ENCODE data around the gene VTI1A. TPM values are rescaled to one million over a fixed set of nuclear protein-coding genes. Genes with fewer than 3 reads are reported as not detected.

VTI1A gene
- total and polyA plus RNA-seq, 2 of the 4 experiments (the other 2 are of a cell fraction) = 9.7 to 24.9 TPM

DNA sequence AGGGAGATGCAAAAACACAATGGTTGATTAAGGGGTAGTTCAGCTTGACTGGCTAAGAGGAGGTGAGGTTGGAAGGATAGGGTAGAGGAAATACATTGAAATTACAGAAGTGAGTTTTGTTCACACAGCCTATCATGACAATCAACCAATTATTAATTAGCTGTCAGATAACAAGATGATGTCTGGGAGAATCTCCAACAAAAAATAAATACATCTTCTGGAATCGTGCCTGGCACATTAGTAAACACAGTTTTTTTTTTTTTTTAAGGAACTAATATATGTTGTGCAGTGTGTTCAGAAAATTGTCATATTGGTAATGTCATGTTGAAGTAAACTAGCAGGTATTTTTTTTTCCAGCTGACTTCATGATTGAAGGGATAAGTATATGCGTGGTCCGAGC, 171.8 kb downstream of the VTI1A start:
- H3K27ac ChIP-seq (ENCODE audit: insufficient read depth, low read length) = no peak overlapping the region
- no peak overlapping the region for H3K4me2 ChIP-seq (ENCODE audit: low read depth, low read length)
- H2BK20ac ChIP-seq (ENCODE audit: low read depth, low read length) = no peak overlapping the region
- no peak overlapping the region for H3K23ac ChIP-seq (ENCODE audit: low read depth, low read length)
- no peak overlapping the region for H2AK9ac ChIP-seq (replicated peaks; ENCODE audit: low read depth, low read length, poor library complexity)
- intact Hi-C loops (cut with micrococcal nuclease) (no loop called here), in situ Hi-C loops (cut with MboI; ENCODE audit: low sequenced_read_pairs) (no loop called here), dilution Hi-C loops (cut with HindIII; ENCODE audit: low sequenced_read_pairs, unreplicated experiment) (no loop called here)
- H3K4ac ChIP-seq (ENCODE audit: low read depth, low read length) = no peak overlapping the region
- H3K36me3 ChIP-seq (ENCODE audit: control insufficient read depth, insufficient read depth, low read length) = no peaks in the 10 kb centered on the region
- no peak overlapping the region for H3K9ac ChIP-seq (ENCODE audit: low read depth, low read length)
- H3K9me1 ChIP-seq (ENCODE audit: insufficient read depth, low read length) = no peaks in the 10 kb centered on the region; the same call in 1 of the 2 replicates
- H2AFZ ChIP-seq (replicated peaks; ENCODE audit: low read length, poor library complexity) = no peak overlapping the region
- no peak overlapping the region for H4K91ac ChIP-seq (ENCODE audit: insufficient read depth, low read depth, low read length)
- no peak overlapping the region for H3K56ac ChIP-seq (ENCODE audit: extremely low read depth, insufficient read depth, low read length)
- no peak overlapping the region for H2BK120ac ChIP-seq (ENCODE audit: low read depth, low read length)
- H3K79me1 ChIP-seq (ENCODE audit: low read depth in 1 of 2, low read length in 2 of 2) = no peaks in the 10 kb centered on the region; a peak in 1 of 4 replicates
- no peaks in the 10 kb centered on the region for H3K4me1 ChIP-seq (ENCODE audit: control insufficient read depth, insufficient read depth, low read length)
- ATAC-seq (ENCODE audit: low read depth) (no peak), DNase-seq (no peak)
- no peak overlapping the region for H4K8ac ChIP-seq (ENCODE audit: low read depth in 2 of 2, low read length in 2 of 2)
- no TSS peak for BruUV-seq (replicated peaks)
- H2BK15ac ChIP-seq (ENCODE audit: low read depth, low read length) = no peak overlapping the region
- no peak overlapping the region for H3K14ac ChIP-seq (replicated peaks; ENCODE audit: low read depth, low read length)
- ChIA-PET CTCF (interaction anchor here (0.6 kb wide), 2 partner anchors 29 to 116 kb away, joined by 3 read pairs; no protein-coding TSS in a partner anchor), POLR2A (ENCODE audit: unreplicated experiment) (no interaction called here)
- no peak for TF ChIP-seq BHLHE40 (IDR thresholded peaks at IDR 0.05; ENCODE audit: low read depth, low read length)
- TF ChIP-seq CEBPB (IDR thresholded peaks at IDR 0.05; ENCODE audit: low read depth, low read length) = no peak
- TF ChIP-seq POLR2A (IDR thresholded peaks at IDR 0.05; ENCODE audit: low read depth, low read length) = no peak
- TF ChIP-seq, protein P1, sequence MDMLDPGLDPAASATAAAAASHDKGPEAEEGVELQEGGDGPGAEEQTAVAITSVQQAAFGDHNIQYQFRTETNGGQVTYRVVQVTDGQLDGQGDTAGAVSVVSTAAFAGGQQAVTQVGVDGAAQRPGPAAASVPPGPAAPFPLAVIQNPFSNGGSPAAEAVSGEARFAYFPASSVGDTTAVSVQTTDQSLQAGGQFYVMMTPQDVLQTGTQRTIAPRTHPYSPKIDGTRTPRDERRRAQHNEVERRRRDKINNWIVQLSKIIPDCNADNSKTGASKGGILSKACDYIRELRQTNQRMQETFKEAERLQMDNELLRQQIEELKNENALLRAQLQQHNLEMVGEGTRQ (IDR thresholded peaks at IDR 0.05; ENCODE audit: low read depth, low read length) = no peak
- no peak for TF ChIP-seq MAZ (IDR thresholded peaks at IDR 0.05; ENCODE audit: borderline replicate concordance, low read depth, low read length)
- TF ChIP-seq RAD21 (IDR thresholded peaks at IDR 0.05; ENCODE audit: low read length) = no peak
- H4K20me1 ChIP-seq (ENCODE audit: insufficient read depth, low read length) = no peaks in the 10 kb centered on the region
- H3K4me3 ChIP-seq (ENCODE audit: insufficient read depth, low read depth, low read length) = no peak overlapping the region
- no peak overlapping the region for H2AK5ac ChIP-seq (ENCODE audit: low read depth, low read length)
- 0 out of 2 replicates have a peak, but pooled peaks cover 2% of the 10 kb centered on the region for H3K9me3 ChIP-seq (ENCODE audit: control insufficient read depth, insufficient read depth, low read length)
- H2BK5ac ChIP-seq (ENCODE audit: low read depth, low read length, poor library complexity, severe bottlenecking) = no peak overlapping the region
- no peaks in the 10 kb centered on the region for H3K27me3 ChIP-seq (ENCODE audit: control insufficient read depth, insufficient read depth, low read length)
- H4K5ac ChIP-seq (ENCODE audit: low read depth, low read length) = no peak overlapping the region
- H3K18ac ChIP-seq (ENCODE audit: low read depth, low read length) = no peak overlapping the region
- WGBS, 2 experiments (ENCODE audit: extremely low coverage in 2 of 2, insufficient read length in 1 of 2) = 29% methylated on average over 2 of the region's 3 CpGs; no CpG with 5 or more reads in 1 of the 2 experiments

All from IMR-90 (cell line).